Forelimb muscle (tissue), 1 donor: ENCODE results near the gene MRGPRG. TPM values are rescaled to one million over a fixed set of nuclear protein-coding genes. Genes with fewer than 3 reads are reported as not detected.
"Not testable (repeated sequence)": the region's sequence is repeated elsewhere in the genome, so short reads cannot be mapped to it uniquely, and the experiment has no call there.

ENCODE experiments used
- DNase-seq: peaks from one replicate; pipeline ENCODE4 v3.0.0-alpha.2; 2013; ENCODE audit warnings: low read depth
- polyA plus RNA-seq: library from polyadenylated mRNA; unstranded; fragments of 120-200 nt; gene quantifications from one replicate; pipeline ENCODE4 v1.2.1, GENCODE V29; 2013; ENCODE audit not compliant: insufficient read length

MRGPRG gene
- polyA plus RNA-seq, result not detected

- no peak for DNase-seq
Measured at GRCh38 chr11:3218483-3219280, at the start of gene MRGPRG. MRGPRG (minus strand) TSS chr11:3218813; CDS start chr11:3218813, 0 bp downstream.

GRCh38 chr11:3262548-3262947 lies 43.9 kb upstream of the MRGPRG start:
- not testable (repeated sequence) for DNase-seq

GRCh38 chr11:3261831-3262230 lies 43.2 kb upstream of the MRGPRG start:
- DNase-seq, result not testable (repeated sequence)

- DNase-seq, result not testable (repeated sequence)
Measured at GRCh38 chr11:3257509-3257908, 38.9 kb upstream of the MRGPRG start.

- not testable (repeated sequence) for DNase-seq
Measured at GRCh38 chr11:3255241-3255640, 36.6 kb upstream of the MRGPRG start.

GRCh38 chr11:3254773-3255172 lies 36.2 kb upstream of the MRGPRG start:
- DNase-seq, result not testable (repeated sequence)

- DNase-seq, result no peak
Measured at GRCh38 chr11:3245071-3245470, 26.5 kb upstream of the MRGPRG start.

GRCh38 chr11:3243880-3244279 lies 25.3 kb upstream of the MRGPRG start:
- DNase-seq, result no peak

- DNase-seq, result no peak
Measured at GRCh38 chr11:3237119-3237518, 18.5 kb upstream of the MRGPRG start.

GRCh38 chr11:3234846-3235245 lies 16.2 kb upstream of the MRGPRG start:
- DNase-seq, result no peak

- DNase-seq, result no peak
Measured at GRCh38 chr11:3232956-3233355, 14.3 kb upstream of the MRGPRG start.

GRCh38 chr11:3231851-3232744 lies 13.5 kb upstream of the MRGPRG start, which contains the start of gene MRGPRE:
MRGPRE (minus strand) TSS chr11:3232417; CDS start chr11:3228799, 3,618 bp downstream.
- no peak for DNase-seq

GRCh38 chr11:3231550-3231850 lies 12.9 kb upstream of the MRGPRG start:
- DNase-seq, result no peak

GRCh38 chr11:3230636-3231549 lies 12.3 kb upstream of the MRGPRG start:
- DNase-seq, result no peak

GRCh38 chr11:3229673-3230630 lies 11.3 kb upstream of the MRGPRG start:
- DNase-seq, result no peak

- no peak for DNase-seq
Measured at GRCh38 chr11:3228445-3228829, 9.8 kb upstream of the MRGPRG start.

GRCh38 chr11:3227568-3228444 lies 9.2 kb upstream of the MRGPRG start:
- no peak for DNase-seq

GRCh38 chr11:3226846-3227567 lies 8.4 kb upstream of the MRGPRG start:
- no peak for DNase-seq
